IPS-NIHi7 (cell line): ENCODE results near the gene OR2H1.
A peak's percentile ranks its signal among the peaks of the same experiment; 100 is the strongest.

Experiments used
- DNase-seq: peaks from one replicate; pipeline ENCODE4 v3.0.0; 2012; ENCODE audit warnings: mixed read lengths; ENCODE audit errors: extremely low spot score

Gene OR2H1

DNA sequence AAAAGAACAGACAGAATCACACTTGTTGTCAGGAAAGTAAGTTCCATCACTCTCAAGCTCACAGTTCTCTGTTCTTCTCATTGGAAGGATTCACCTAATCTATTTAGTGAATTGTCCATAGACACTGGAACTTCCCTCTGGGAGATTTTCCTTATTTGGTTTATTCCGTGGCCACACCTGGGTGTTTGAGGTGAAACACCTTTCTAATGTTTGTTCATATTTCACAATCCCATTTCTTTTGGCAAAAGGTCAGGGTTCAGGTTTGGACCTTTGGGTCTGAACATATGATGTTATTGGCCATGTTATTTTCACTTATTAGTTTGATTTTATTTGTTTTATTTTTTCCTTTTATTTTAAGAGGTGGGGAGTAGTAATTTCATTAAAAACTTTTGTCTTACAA is 26.8 kb downstream of the OR2H1 start:
- DNase-seq: no peak

DNA sequence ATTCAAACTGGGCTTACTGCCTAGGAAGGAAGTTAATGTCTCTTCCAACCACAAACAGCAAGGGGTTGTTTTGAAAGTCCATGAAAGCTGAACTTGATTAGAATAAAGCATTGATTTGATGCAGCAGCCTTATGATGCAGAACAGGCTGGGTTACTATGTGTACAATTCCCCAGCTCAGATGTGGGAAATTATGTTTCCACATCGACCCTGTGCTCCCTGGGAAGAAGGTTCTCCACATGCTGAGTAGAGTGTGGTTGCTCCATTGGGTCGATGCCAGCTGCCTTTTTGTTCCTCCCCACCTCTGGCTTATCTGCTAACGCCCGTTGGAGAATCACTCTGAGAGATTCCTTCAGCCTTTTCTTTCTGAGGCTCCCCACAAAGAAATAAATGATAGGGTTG is 29.6 kb downstream of the OR2H1 start:
- DNase-seq: no peak

DNA sequence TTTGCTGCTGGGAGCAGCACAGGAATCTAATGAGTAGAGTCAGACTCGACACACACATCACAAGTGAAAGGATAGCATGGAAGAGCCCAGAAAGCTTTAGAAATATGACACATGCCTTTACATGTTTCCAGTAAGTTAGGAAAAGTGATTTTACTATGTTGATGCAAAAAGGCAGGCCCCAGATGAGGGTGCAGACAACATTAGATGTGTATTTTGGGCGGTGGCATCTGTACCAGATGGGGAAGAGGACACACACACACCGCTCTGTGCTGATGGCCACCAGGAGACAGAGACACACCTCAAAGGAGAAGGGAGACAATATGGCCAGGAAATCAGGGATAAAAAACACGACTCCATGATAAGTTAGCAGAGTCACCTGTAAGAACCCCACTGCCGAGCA is 30.2 kb downstream of the OR2H1 start:
- no peak for DNase-seq

DNA sequence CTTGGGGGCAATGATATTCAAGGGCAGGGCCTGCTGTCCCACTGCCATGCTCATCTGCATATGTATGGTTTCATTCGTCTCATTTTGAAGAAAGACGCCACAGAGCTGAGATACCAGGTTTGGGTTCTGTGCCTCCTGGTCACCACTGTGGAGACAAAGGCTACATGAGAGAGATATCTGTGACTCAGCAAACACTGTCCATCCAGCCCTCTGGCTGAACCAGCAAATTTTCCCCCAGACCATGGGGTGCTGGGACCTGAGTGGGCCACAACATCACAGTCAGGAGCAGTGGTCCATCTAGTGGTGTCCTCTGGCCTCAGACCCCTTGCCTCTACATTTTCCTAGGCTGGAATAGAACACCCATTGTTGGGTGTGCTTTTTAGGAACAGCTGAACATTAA is 30.7 kb downstream of the OR2H1 start, which contains the start of gene MAS1L:
Gene MAS1L, minus strand, starts transcription at position 297 of the 400 bp plus-strand sequence. Its CDS starts 54 bp downstream, at position 243.
- DNase-seq: no peak

DNA sequence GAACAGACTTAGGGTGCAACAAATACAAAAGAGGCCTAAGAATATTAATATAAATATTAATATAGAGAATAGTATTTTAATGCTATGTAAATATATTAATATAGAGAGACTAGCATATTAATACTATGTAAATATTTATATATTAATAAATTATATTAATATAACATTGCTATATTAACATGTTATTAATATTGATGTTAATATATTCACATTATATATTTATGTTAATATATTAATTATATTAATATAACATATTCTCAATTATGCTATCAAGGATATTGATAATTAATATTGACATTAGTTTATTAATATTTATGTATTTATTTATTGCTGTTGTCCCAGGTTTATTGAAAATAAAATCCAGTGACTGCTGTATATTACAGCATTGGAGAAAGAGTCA is 31.9 kb downstream of the OR2H1 start:
- DNase-seq: no peak

DNA sequence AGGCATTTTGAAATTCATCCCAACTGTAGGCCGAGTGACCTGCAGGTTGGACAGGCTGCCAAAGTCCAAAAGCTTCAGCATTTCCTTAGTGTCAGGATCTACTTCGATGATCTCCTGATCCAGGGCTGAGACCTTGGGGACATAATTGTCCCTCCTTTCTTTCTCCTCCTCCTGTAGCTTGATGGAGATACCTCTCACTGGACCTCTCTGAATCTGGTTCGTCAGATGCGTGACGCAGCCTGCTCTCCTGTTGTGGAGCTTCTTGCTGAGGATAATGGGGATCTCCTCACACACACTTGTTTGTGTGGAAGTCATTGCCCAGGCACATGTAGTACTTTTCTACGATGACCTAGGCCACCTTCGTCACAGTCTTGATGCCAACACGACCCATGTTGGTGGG is 32.3 kb downstream of the OR2H1 start:
- DNase-seq: no peak

DNA sequence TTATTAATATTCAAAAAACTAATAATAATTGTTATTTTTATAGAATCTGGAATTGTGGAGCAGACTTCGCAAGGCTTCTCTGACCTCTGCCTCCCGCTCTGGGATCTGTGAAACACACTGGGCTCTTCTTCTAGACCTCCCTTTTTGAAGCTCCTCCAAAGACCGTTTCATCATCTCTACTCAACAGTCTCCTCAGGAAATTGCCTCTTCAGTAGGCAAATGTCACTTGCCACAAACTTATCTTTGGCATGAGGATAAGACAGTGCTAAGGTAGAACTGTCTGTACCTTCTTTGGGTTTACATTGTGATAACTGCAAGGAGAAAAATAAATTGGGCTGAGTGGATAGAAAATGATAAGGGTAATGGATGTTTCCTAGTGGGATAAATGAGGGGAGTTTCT is 33.1 kb downstream of the OR2H1 start:
- no peak for DNase-seq

DNA sequence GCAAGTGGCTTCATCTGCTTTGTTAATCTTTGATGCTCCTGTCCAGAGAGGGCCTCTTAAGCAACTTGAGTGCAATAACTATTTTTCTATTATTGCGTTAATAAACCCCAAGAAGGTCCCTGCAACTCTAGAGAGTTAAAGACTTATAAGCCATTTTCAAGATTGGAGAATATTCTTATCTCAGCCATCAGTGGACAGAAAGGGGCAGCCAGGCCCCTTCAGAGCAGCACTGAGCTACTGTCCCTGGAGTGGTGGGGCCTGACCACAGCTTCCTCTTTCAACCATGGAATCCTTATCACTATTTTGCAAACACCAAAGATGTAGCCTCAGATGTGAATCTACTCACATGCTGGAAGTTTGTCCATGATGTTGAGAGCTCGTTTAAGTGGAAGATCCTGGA is 33.6 kb downstream of the OR2H1 start:
- DNase-seq: no peak

DNA sequence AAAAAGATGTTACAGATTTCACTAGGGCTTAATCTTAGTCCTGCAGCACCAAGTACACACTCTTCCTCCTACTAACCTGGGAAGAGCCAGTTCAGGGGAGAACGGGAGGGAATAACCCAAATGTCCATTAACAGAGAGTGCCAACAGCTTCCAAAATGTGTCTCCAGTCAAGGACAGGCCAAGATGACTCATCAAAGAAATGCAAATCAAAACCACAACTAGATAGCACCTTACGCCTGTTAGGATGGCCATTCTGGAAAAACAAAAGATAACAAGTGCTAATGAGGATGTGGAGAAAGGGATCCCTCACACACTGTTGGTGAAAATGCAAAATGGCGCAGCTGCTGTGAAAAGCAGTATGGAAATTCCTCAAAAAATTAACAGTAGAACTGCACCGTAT is 34.6 kb downstream of the OR2H1 start:
- DNase-seq: no peak

DNA sequence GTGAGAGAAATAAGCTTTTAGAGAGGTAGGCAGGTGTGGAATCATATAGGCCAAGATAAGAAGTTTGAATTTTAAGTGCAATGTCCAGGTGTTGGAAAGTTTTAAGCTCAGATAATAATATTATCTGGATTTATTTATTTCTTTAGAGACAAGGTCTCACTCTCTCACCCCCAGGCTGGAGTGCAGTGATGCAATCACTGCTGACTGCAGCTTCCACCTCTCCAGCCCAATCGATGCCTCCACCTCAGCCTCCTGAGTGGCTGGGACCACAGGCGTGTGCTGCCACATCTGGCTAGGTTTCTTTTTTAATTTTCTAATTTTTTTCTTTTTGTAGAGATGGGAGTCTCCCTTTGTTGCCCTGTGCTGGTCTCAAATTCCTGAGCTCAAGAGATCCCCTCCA is 36.3 kb downstream of the OR2H1 start:
- DNase-seq: no peak

DNA sequence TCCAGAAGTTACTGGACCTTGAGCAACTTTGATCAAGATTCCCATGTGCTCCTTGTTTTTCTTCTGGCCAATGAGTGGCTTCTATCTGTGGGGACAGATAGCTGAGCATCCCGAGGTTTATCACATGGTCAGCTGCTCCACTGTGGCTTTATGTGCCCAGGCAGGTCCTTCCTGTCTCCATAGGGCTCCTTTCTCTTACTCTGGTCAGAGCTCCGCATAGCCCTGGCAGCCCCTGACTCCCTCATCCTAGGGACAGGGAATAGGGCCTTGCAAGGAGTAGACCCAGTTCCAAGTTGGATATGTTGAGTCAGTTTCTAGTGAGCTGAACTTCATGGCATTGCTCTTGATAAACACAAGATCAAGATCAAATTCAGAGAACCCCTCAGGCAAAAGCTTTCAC is 37.2 kb downstream of the OR2H1 start:
- DNase-seq: no peak

DNA sequence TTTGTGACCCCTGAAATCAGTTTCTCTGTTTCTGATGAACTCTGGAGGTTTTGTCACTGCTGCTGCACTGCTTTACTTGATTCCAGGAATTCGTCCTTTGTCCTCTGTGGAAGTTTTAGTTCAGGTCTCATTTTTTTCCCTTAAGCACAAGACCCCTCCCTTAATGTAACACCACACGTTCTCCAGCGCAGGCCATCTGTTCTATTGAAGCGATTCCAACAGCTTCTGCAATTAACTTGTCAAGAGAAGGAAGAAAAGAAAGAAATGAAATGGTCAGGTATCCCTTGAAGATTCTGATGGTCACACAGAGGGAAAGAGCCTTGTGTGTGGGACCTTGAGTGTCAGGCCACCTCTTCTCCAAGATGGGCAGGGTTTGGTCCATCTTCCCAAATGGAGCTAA is 38.6 kb downstream of the OR2H1 start:
- DNase-seq: no peak

DNA sequence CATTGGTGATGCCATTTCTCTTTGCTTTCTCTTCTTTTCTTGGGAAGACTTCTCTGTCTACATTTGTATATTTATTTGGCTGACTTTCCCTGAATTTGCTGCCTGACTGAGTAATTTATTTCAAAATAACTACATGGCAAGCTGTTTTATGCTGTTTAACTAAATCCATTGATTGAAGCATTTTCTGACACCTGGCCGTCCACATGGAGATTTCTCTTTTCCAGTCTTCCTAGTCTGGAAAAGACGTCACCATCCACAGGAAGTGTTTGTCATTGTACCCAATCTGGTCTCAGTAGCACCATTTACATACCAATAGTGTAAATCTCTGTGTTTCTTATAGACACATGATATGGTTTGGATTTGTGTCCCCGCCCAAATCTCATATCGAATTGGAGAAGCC is 40.0 kb downstream of the OR2H1 start:
- DNase-seq: no peak

DNA sequence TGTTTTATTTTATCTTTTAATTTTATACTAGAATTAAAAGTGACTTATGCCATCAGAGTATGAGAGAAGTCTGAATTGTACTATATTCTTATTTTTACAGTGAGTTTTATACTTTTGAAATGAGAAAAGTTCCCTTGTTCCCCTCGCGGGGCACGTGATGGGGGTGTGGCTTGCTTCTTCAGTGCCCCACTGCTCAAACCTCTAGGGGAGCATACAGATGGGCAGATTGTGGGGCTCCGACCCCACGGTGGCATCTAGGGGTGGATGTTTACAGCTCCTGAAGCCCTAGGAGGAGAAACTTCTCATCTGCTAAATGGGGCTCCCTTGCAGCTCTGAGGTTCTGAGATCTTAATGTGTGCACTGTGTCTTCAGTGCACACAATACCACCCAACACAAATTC is 42.7 kb downstream of the OR2H1 start:
- DNase-seq: no peak

DNA sequence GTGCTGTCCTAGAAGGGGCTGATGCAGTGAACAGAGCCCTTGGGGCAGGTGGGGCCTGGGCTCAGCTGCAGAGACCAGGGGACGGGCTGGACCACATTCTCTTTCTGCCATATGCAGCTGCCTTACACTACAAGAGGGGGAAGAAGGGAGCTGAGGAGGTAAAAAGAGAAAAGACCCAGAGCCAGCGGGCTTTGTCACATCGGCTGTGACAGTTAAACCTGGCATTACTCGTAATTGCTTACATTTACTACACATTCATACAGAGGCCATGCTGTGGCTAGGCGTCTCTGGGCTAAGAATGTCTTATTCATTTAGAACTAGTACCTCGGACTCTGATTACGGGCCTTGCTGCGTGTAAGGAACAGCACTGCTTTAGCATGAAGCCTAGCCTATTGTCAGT is 43.6 kb downstream of the OR2H1 start:
- no peak for DNase-seq

DNA sequence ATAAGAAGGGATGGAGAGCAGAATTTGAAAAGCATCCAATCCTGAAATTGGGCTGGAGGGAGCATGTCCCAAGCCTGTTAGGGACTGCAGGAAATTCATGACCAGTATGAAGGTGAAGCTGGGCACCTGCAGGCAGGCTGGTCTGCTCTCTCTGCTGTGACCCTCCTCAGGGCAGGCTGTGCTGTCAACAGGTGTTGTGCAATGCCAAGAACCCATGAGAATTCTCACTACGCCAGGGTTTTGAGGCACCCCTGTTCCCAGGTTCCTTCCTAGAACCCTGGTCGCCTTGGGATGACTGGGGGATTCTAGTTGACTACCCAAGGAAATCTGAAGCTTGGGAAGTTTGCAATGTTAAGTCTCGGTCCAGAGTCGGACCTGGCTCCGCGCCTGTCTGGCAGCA is 44.2 kb downstream of the OR2H1 start:
- no peak for DNase-seq

DNA sequence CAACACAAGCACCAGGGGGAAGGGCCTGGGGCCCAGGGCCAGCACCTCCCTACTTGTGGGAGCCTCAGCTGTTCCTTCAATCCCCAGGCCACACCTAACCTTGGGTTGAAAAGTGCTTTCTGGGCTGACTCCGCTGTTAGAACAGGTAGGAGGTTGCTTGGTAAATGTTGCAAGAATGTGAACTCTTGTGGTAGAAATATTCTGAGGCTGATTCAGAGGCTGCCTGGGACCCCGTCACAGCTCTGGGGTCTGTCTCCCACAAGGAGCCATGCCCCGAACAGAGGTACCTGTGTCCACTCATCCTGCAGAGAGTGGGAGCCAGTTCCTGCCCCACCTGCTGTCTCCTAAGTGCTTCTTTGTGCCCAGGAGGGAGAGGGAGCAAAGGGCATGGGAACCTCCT is 45.2 kb downstream of the OR2H1 start:
- DNase-seq: no peak

DNA sequence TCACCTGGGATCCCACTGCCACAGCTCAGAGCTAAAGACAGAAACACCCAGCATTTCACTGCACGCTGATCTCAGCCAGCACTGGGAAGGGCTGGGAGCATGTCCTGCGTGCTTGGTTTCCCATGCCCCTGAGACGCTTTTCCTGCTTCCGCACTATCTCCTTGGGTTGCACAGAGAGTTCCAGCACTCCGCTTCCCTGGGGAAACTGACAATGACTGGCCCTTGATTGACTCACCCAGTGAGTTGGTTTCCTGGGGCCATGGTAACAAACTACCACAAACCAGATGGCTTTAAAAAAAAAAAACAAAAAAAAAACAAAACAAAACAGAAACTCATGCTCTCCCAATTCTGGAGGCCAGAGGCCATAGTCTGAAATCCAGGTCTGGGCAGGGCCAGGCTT is 45.6 kb downstream of the OR2H1 start:
- DNase-seq: no peak

DNA sequence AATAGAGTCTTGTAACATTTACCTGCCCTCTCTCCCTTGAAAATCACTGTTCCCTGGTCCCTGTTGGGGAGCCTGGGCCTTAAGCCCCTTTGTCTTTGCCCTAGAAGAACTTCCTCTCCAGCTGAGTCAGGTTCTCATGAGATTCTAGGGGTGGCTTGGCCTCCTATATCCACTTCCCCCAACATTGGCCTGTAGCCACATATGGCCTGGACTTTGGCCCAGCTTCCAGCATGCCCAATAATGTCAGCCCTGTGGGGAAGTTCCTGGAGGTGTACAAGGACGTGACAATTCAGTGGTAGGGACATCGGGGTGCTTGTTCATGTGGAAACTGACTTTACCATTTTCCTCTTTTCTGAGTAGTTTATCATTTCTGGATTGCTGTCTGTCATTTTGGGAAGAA is 48.0 kb downstream of the OR2H1 start:
- DNase-seq: no peak

DNA sequence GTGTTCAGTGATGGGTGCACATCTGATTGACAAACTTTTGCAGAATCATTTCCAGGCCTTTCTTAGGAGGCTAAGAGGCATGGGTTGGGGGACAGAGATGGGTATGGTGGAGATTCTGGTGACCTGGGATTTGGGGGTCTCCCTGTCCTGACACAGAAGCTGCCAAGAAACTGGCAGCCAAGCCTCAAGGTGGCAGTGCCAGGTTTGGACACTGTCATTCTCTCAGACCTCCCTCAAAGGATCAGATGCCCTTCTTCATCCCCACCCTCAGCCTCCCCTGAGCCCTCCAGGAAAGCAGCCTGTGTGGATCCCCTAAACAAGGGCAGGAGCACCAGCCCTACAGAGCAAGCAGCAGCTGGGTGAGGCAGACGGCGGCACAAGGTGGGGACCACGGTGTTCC is 48.9 kb downstream of the OR2H1 start:
- no peak for DNase-seq

DNA sequence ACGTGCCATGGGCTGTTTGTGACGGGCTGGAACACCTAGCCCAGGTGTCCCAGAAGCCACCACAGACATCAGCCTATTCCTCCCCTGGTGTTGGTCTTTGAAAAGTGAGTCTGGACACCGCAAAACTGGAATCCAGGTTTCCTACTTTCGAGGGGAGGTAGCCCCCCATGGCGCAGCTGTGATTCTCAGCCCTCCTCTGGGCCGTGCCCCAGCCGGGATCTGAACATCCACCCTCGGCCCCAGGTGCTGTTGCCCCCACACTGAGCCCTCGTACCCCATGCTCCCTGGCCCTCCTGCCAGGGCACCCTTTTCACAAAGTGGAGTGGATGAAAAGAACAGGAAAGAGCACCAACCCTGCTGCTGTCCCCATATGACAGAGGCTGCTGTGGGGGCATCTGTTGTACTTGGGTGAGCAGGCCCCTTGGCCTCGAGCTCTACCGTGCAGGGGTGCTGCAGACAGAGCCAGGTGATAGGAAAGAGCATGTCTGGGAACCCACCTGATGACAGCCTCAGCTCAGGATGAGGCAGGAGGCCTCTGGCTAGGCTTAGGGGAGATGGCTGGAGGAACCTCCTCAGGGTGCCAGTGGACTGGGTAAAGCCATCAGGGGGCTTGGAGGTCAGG is 49.6 kb downstream of the OR2H1 start:
- DNase-seq: no peak

DNA sequence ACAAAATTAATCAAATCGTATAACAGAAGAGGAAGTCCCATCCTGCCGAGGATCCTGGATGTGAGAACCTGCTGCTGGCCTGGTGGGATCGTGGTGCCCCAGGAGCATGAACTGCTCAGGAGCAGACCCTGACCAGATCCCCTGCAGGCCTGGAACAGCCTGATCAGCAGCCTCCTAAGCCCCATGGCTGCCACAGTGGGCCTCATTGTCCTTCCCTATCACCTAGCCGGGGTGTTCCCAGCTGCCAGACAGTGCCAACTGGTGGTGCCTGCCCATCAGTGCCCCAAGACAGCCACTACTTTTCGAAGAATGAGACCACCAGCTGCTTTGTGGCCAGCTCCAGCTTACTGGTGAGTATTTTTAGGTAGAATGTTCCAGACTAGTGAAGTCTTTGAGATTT is 50.4 kb downstream of the OR2H1 start:
- DNase-seq: no peak

DNA sequence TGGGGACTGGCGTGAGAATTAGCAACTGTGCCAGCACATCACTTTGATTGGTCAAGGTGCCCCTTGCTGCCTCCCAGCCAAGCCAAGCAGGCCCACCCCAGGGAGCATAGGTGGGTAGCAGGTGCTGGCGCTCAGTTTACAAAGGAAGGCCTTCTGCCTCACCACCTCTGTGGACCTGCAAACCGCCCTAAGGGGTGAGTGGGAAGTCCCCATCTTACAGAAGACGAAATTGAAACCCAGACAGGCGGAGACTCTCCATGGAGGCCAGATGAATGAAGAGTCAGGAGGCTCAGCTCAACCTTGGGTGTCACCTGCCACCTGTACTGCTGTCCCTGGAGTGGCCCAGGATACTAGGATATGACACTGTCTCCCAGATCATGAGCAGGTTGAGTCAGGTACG is 52.3 kb downstream of the OR2H1 start:
- no peak for DNase-seq

DNA sequence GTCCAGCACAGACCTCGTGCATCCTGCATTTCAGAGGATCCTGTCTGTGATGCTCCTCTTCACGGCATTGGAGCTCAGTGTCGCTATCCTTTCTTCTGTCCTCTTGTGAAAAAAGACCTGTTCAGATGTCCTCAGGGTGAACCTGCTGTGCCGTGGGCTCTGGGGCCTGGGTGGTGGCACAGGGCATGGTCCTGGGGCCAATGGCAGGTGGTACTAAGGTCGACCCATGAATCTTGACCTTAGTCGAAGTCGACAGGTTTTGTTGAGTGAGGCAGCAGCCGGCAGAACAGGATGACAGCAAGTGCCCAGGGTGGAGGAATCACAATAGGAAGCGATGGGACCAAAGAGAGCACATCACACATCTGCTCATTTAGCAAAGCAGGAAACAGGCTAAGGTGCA is 52.8 kb downstream of the OR2H1 start:
- no peak for DNase-seq

DNA sequence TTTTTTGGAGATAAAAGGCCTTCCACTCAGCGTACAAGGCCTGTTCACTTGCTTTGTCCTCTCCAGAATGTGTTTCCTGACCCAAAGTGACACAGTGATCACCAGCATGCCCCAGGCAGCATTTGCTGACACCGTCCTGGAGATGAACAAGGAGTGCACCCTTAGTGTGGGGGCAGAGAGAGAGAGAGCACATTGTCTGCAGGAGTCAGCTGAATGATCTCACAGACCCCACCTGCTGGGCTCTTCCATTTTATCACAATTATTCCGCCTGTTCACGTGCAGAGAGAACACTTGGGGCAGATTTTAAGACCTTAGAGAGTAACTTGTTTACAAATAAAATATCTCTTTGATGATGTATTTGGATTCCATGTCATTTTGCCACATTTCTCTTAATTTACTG is 53.2 kb downstream of the OR2H1 start:
- peak; percentile 36 for DNase-seq
